ENCODE data around the gene METTL4.
A peak's percentile ranks its signal among the peaks of the same experiment; 100 is the strongest.

METTL4 gene

DNA sequence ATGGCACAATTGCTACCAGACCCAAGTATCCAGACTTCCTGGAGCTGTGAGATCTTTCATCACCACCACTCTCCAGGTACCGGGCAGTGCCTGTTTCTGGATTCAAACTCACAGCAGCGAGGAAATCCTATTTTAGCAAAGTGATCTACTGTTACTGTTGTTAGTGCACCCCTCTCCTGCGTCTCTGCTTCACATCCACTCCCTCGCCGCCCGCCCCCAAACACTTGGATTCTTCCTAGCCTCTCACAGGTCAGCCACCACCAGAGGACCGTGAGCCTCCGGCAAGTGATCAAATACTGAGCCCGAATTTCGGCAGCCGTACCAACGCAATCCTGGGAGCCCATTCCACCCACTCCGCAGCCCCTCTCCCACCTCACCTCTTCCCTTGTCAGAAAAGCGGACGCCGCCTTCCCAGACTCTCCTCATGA, 519 bp downstream of the METTL4 start:
- peak overlapping the region; percentile 99 for H3K27ac ChIP-seq (replicated peaks)
- H3K4me3 ChIP-seq (replicated peaks; ENCODE audit: insufficient read depth, low read length), result peak overlapping the region; percentile 81
- no peaks in the 10 kb centered on the region for H3K27me3 ChIP-seq (ENCODE audit: insufficient read depth, poor library complexity, severe bottlenecking)
- DNase-seq (ENCODE audit: low read depth in 1 of 2, low spot score in 1 of 2), result peak; percentile 54 to 85
- TF ChIP-seq GABPA (IDR thresholded peaks at IDR 0.05; ENCODE audit: low read depth), result no peak
- TF ChIP-seq POLR2AphosphoS5 (IDR thresholded peaks at IDR 0.05; ENCODE audit: low read depth), result no peak
- TF ChIP-seq, protein P1, sequence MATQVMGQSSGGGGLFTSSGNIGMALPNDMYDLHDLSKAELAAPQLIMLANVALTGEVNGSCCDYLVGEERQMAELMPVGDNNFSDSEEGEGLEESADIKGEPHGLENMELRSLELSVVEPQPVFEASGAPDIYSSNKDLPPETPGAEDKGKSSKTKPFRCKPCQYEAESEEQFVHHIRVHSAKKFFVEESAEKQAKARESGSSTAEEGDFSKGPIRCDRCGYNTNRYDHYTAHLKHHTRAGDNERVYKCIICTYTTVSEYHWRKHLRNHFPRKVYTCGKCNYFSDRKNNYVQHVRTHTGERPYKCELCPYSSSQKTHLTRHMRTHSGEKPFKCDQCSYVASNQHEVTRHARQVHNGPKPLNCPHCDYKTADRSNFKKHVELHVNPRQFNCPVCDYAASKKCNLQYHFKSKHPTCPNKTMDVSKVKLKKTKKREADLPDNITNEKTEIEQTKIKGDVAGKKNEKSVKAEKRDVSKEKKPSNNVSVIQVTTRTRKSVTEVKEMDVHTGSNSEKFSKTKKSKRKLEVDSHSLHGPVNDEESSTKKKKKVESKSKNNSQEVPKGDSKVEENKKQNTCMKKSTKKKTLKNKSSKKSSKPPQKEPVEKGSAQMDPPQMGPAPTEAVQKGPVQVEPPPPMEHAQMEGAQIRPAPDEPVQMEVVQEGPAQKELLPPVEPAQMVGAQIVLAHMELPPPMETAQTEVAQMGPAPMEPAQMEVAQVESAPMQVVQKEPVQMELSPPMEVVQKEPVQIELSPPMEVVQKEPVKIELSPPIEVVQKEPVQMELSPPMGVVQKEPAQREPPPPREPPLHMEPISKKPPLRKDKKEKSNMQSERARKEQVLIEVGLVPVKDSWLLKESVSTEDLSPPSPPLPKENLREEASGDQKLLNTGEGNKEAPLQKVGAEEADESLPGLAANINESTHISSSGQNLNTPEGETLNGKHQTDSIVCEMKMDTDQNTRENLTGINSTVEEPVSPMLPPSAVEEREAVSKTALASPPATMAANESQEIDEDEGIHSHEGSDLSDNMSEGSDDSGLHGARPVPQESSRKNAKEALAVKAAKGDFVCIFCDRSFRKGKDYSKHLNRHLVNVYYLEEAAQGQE (IDR thresholded peaks at IDR 0.05; ENCODE audit: insufficient replicate concordance, low read depth), result no peak
- TF ChIP-seq, protein P2, sequence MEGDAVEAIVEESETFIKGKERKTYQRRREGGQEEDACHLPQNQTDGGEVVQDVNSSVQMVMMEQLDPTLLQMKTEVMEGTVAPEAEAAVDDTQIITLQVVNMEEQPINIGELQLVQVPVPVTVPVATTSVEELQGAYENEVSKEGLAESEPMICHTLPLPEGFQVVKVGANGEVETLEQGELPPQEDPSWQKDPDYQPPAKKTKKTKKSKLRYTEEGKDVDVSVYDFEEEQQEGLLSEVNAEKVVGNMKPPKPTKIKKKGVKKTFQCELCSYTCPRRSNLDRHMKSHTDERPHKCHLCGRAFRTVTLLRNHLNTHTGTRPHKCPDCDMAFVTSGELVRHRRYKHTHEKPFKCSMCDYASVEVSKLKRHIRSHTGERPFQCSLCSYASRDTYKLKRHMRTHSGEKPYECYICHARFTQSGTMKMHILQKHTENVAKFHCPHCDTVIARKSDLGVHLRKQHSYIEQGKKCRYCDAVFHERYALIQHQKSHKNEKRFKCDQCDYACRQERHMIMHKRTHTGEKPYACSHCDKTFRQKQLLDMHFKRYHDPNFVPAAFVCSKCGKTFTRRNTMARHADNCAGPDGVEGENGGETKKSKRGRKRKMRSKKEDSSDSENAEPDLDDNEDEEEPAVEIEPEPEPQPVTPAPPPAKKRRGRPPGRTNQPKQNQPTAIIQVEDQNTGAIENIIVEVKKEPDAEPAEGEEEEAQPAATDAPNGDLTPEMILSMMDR (IDR thresholded peaks at IDR 0.05; ENCODE audit: insufficient read depth, low read length), result no peak
- TF ChIP-seq SPI1 (IDR thresholded peaks at IDR 0.05; ENCODE audit: borderline replicate concordance, low read depth), result no peak

DNA sequence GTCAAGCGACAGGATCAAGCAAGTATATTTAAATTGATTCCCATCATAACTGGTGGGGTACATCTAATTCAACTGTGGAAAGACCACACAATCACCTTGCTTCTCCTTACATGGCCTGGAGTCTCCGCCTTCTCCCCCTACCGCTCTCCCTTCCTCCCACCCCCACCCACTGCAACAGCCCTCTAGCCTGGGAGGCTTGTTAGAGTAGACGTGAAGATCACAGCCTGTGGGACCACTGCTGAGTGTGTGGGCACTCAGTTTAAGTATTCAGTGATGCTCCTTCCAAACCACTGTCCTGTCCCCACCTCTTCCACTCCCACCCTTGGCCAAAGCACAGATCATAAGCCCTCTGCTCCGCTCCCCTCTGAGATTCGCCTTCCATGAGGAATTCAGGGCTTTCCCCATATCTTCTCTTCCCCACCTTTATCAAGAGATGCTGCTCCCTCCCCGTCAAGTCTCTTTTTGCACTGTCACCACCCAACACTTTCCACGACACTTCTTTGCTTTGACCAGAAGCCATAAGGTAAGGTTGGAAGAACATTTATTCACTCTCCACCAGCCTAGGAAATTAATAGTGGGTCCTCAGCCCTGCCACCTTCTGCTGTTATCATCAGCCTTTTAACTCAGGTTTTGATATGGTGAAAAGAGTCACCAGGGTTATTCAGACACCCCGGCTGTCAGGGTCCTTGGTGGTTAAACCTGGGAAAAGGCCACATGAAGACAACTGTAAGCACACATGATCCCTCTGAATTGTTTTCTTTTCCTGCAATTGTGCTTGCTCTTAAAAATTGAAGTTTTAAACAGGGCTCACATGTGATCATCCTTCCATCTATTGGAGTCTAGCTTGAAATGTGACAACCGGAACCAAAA, 1.7 kb downstream of the METTL4 start:
- Histone ChIP-seq H3K27ac (replicated peaks) (no peak overlapping the region), H3K4me3 (replicated peaks; ENCODE audit: insufficient read depth, low read length) (peak overlapping the region; percentile 81; the same call in 1 of the 2 replicates), H3K27me3 (ENCODE audit: insufficient read depth, poor library complexity, severe bottlenecking) (no peaks in the 10 kb centered on the region)
- TF ChIP-seq GABPA (IDR thresholded peaks at IDR 0.05; ENCODE audit: low read depth) (no peak), POLR2AphosphoS5 (IDR thresholded peaks at IDR 0.05; ENCODE audit: low read depth) (no peak), SPI1 (IDR thresholded peaks at IDR 0.05; ENCODE audit: borderline replicate concordance, low read depth) (no peak)
- TF ChIP-seq, protein P1 (IDR thresholded peaks at IDR 0.05; ENCODE audit: insufficient replicate concordance, low read depth), result no peak
- TF ChIP-seq, protein P2 (IDR thresholded peaks at IDR 0.05; ENCODE audit: insufficient read depth, low read length), result no peak
- no peak for DNase-seq (ENCODE audit: low read depth in 1 of 2, low spot score in 1 of 2)

DNA sequence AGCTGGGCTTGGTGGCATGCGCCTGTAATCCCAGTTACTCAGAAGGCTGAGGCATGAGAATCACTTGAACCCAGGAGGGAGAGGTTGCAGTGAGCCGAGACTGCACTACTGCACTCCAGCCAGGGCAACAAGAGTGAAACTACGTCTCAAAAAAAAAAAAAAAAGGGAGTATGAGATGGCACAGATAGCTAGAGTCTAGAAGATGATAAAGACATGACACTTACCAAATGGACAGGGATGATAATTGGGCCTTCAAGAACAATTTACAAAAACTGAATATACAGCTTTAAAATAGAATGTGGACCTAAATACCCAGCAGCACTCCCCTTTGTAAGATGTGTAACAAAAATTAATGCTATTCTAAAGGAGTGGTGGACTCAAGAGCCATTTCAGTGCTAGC, 2.7 kb downstream of the METTL4 start:
- DNase-seq (ENCODE audit: low read depth in 1 of 2, low spot score in 1 of 2), result no peak
- no peaks in the 10 kb centered on the region for H3K27me3 ChIP-seq (ENCODE audit: insufficient read depth, poor library complexity, severe bottlenecking)
- no peak overlapping the region for H3K4me3 ChIP-seq (replicated peaks; ENCODE audit: insufficient read depth, low read length)
- no peak overlapping the region for H3K27ac ChIP-seq (replicated peaks)
- TF ChIP-seq GABPA (IDR thresholded peaks at IDR 0.05; ENCODE audit: low read depth) (no peak), POLR2AphosphoS5 (IDR thresholded peaks at IDR 0.05; ENCODE audit: low read depth) (no peak), SPI1 (IDR thresholded peaks at IDR 0.05; ENCODE audit: borderline replicate concordance, low read depth) (no peak)
- TF ChIP-seq, protein P2 (IDR thresholded peaks at IDR 0.05; ENCODE audit: insufficient read depth, low read length), result no peak
- TF ChIP-seq, protein P1 (IDR thresholded peaks at IDR 0.05; ENCODE audit: insufficient replicate concordance, low read depth), result no peak
